ENCODE data around the gene HOXA5. TPM values are rescaled to one million over a fixed set of nuclear protein-coding genes. Genes with fewer than 3 reads are reported as not detected.

Gene HOXA5
- total RNA-seq, 4 donors from 2014 or later: 18.3 to 89.8 (median 31.6) TPM

DNA sequence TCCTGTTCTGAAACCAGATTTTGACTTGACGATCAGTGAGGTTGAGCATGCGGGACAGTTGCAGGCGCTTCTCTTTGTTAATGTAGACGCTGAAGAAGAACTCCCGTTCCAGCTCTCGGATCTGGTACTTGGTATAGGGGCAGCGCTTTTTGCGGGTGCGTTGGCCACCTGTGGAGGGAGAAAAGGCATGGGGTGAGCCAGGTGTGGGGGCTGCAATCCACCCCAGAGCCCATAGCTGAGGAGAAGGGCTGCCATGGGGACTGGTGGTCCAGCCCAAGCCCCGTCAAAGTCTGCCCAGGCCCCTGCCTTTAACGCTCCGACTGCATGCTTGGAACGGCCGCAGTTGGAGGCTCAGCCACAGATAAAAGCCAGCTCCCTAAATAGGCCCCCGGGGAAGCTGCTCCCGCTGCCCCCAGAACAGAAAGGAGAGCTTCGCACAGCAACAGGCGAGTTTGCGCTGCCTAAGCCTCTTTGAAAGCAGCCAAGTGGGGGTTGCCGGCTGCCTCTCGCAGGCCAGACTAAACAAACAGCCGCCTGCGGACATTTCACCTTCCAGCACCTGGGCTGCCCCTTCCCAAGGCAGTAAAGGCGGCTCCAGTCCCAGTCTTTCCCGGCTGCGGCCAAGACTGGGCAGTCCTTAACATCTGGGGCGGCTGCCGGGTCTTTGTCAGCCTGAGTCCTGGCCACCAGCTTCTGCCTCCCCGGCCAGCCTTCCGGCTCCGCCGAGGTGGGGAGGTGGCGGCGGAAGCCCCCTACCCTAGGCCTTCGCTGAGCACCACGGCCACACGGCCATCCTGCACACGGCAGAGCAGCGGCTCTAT lies 39.6 kb upstream of the HOXA5 start:
- peak; percentile 20 for DNase-seq
- in situ Hi-C loops (cut with MboI; ENCODE audit: low pct_ligation_motif_present in 1 of 4, low pct_unique_long_range_greater_than_20kb in 1 of 4, low sequenced_read_pairs in 3 of 4) (loop anchor here in 3 of 4 donors (10.0 to 25.0 kb wide), 2 partner anchors 1321 to 1328 kb away; no protein-coding TSS in a partner anchor), intact Hi-C loops (cut with DNase I; ENCODE audit: low total_unique reads) (no loop called here)
- H3K4me1 ChIP-seq: peaks cover 21 to 53% (median 42%) of the 10 kb centered on the region in 4 donors
- TF ChIP-seq EP300 (IDR thresholded peaks at IDR 0.05; ENCODE audit: low read depth) (no peak), POLR2A (IDR thresholded peaks at IDR 0.05) (no peak), POLR2AphosphoS5 (IDR thresholded peaks at IDR 0.05) (no peak)
- TF ChIP-seq, protein P1, sequence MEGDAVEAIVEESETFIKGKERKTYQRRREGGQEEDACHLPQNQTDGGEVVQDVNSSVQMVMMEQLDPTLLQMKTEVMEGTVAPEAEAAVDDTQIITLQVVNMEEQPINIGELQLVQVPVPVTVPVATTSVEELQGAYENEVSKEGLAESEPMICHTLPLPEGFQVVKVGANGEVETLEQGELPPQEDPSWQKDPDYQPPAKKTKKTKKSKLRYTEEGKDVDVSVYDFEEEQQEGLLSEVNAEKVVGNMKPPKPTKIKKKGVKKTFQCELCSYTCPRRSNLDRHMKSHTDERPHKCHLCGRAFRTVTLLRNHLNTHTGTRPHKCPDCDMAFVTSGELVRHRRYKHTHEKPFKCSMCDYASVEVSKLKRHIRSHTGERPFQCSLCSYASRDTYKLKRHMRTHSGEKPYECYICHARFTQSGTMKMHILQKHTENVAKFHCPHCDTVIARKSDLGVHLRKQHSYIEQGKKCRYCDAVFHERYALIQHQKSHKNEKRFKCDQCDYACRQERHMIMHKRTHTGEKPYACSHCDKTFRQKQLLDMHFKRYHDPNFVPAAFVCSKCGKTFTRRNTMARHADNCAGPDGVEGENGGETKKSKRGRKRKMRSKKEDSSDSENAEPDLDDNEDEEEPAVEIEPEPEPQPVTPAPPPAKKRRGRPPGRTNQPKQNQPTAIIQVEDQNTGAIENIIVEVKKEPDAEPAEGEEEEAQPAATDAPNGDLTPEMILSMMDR (IDR thresholded peaks at IDR 0.05): no peak
- 7 to 50% methylated on average over 1 to 36 of the region's 39 CpGs for WGBS, 2 donors (ENCODE audit: low coverage in 1 of 2)
- H3K27ac ChIP-seq: peak overlapping the region; percentile 95 to 99 (median 98)
- H3K4me3 ChIP-seq: peak overlapping the region; percentile 56 to 79 (median 70)
- no peaks in the 10 kb centered on the region for H3K9me3 ChIP-seq
- peaks cover 49% of the 10 kb centered on the region for H3K27me3 ChIP-seq
- no peaks in the 10 kb centered on the region for H3K36me3 ChIP-seq

- in situ Hi-C loops (cut with MboI; ENCODE audit: low pct_ligation_motif_present in 1 of 4, low pct_unique_long_range_greater_than_20kb in 1 of 4, low sequenced_read_pairs in 3 of 4) (loop anchor here in 3 of 4 donors (10.0 to 25.0 kb wide), 2 partner anchors 1320 to 1328 kb away; no protein-coding TSS in a partner anchor), intact Hi-C loops (cut with DNase I; ENCODE audit: low total_unique reads) (no loop called here)
- WGBS, 2 donors (ENCODE audit: low coverage in 1 of 2): 20 to 24% methylated on average over 2 to 4 of the region's 4 CpGs
- Histone ChIP-seq H3K27me3 (peaks cover 42% of the 10 kb centered on the region), H3K4me3 (peak overlapping the region in 3 of 4 donors; percentile 56 to 79 (median 68)), H3K9me3 (no peaks in the 10 kb centered on the region), H3K4me1 (peaks cover 21 to 47% (median 41%) of the 10 kb centered on the region in 4 donors), H3K27ac (peak overlapping the region; percentile 95 to 99 (median 98)), H3K36me3 (no peaks in the 10 kb centered on the region)
- peak; percentile 14 for DNase-seq
- no peak for TF ChIP-seq POLR2A (IDR thresholded peaks at IDR 0.05)
- TF ChIP-seq, protein P1 (IDR thresholded peaks at IDR 0.05): no peak
- TF ChIP-seq POLR2AphosphoS5 (IDR thresholded peaks at IDR 0.05): no peak
- no peak for TF ChIP-seq EP300 (IDR thresholded peaks at IDR 0.05; ENCODE audit: low read depth)
Observed at GRCh38 chr7:27182285-27182841, 38.9 kb upstream of the HOXA5 start.

- TF ChIP-seq POLR2AphosphoS5 (IDR thresholded peaks at IDR 0.05): peak in 2 of 3 donors; percentile 15 to 25
- TF ChIP-seq, protein P1 (IDR thresholded peaks at IDR 0.05): no peak
- DNase-seq: peak; percentile 19
Observed at GRCh38 chr7:27181795-27182275, 38.4 kb upstream of the HOXA5 start.

More at GRCh38 chr7:27181795-27182275, 38.4 kb upstream of the HOXA5 start:
- H3K4me3 ChIP-seq: peak overlapping the region in 2 of 4 donors; percentile 68 to 79
- no peaks in the 10 kb centered on the region for H3K9me3 ChIP-seq
- WGBS, 2 donors (ENCODE audit: low coverage in 1 of 2): 26% methylated on average over 4 of the region's 4 CpGs; no CpG with 5 or more reads in 1 of the 2 donors
- peak overlapping the region; percentile 95 to 99 (median 98) for H3K27ac ChIP-seq
- H3K27me3 ChIP-seq: peaks cover 42% of the 10 kb centered on the region
- no peaks in the 10 kb centered on the region for H3K36me3 ChIP-seq
- intact Hi-C loops (cut with DNase I; ENCODE audit: low total_unique reads): no loop called here
- in situ Hi-C loops (cut with MboI; ENCODE audit: low pct_ligation_motif_present in 1 of 4, low pct_unique_long_range_greater_than_20kb in 1 of 4, low sequenced_read_pairs in 3 of 4): loop anchor here in 3 of 4 donors (10.0 to 25.0 kb wide), 2 partner anchors 1320 to 1327 kb away; no protein-coding TSS in a partner anchor
- H3K4me1 ChIP-seq: peaks cover 21 to 46% (median 41%) of the 10 kb centered on the region in 4 donors
